Fibroblast of lung (primary cell): ENCODE data around the gene FIBCD1. TPM values are rescaled to one million over a fixed set of nuclear protein-coding genes. Genes with fewer than 3 reads are reported as not detected.

ENCODE experiments used
- DNase-seq, 2 donors: peaks; one replicate each; pipeline versions ENCODE4 v3.0.0 to v3.0.0-alpha.2; 2010; ENCODE audit warnings: low read depth in 2 of 2
- H2AFZ ChIP-seq: 2 replicates; pipeline ENCODE4 v1.5.1; 2012; ENCODE audit warnings: low read length, control low read depth, inconsistent platforms
- H3K27ac ChIP-seq: 2 replicates; pipeline ENCODE4 v1.5.1; 2011; ENCODE audit warnings: low read length, control low read depth; ENCODE audit not compliant: insufficient read depth
- H3K27me3 ChIP-seq: 2 replicates; pipeline ENCODE4 v1.5.1; 2011; ENCODE audit warnings: mild to moderate bottlenecking, low read length; ENCODE audit not compliant: control insufficient read depth, insufficient read depth
- H3K36me3 ChIP-seq: 2 replicates; pipeline ENCODE4 v1.5.1; 2011; ENCODE audit warnings: low read length; ENCODE audit not compliant: control insufficient read depth, insufficient read depth
- H3K4me1 ChIP-seq: 2 replicates; pipeline ENCODE4 v1.5.1; 2011; ENCODE audit warnings: low read length; ENCODE audit not compliant: control insufficient read depth, insufficient read depth; ENCODE audit errors: extremely low read depth
- H3K4me2 ChIP-seq: 2 replicates; pipeline ENCODE4 v1.5.1; 2011; ENCODE audit warnings: low read length, control low read depth; ENCODE audit not compliant: insufficient read depth; ENCODE audit errors: extremely low read depth
- H3K4me3 ChIP-seq, 4 experiments: fragments of 200-600 bp in 1 of 4; sonication (generic) in 1 of 4; replicated peaks in 1 of 4; 2 replicates each; pipeline ENCODE4 v1.5.1; 2011 to 2016; ENCODE audit warnings: low read length in 4 of 4, low read depth in 3 of 4, mild to moderate bottlenecking in 3 of 4, control low read depth in 2 of 4, inconsistent platforms in 1 of 4, mixed read lengths in 1 of 4; ENCODE audit not compliant: insufficient read depth in 1 of 4; ENCODE audit errors: control extremely low read depth in 1 of 4
- H3K79me2 ChIP-seq: 2 replicates; pipeline ENCODE4 v1.5.1; 2012; ENCODE audit warnings: mild to moderate bottlenecking, low read length, inconsistent platforms; ENCODE audit not compliant: control insufficient read depth, insufficient read depth
- H3K9ac ChIP-seq: 2 replicates; pipeline ENCODE4 v1.5.1; 2011; ENCODE audit warnings: mild to moderate bottlenecking, low read length, control low read depth; ENCODE audit not compliant: insufficient read depth
- H3K9me3 ChIP-seq: 2 replicates; pipeline ENCODE4 v1.5.1; 2012; ENCODE audit warnings: low read depth, low read length; ENCODE audit not compliant: control insufficient read depth, insufficient read depth
- H4K20me1 ChIP-seq: 2 replicates; pipeline ENCODE4 v1.5.1; 2011; ENCODE audit warnings: low read length; ENCODE audit not compliant: control insufficient read depth, insufficient read depth; ENCODE audit errors: extremely low read depth
- CTCF ChIP-seq, 2 donors: IDR thresholded peaks in 1 of 2; conservative IDR thresholded peaks in 1 of 2; 1 replicate in 1 of 2; 2 replicates in 1 of 2; pipeline ENCODE4 v1.5.1; 2011 to 2012; ENCODE audit warnings: low read length in 2 of 2, control low read depth in 1 of 2, inconsistent platforms in 1 of 2, low read depth in 1 of 2, mild to moderate bottlenecking in 1 of 2
- EZH2 ChIP-seq: IDR thresholded peaks from 2 replicates; pipeline ENCODE4 v1.5.1; 2012; ENCODE audit warnings: low read length, control low read depth, mild to moderate bottlenecking; ENCODE audit errors: missing control alignments
- polyA plus RNA-seq, 2 donors: library from polyadenylated mRNA; depleted of rRNA in 1 of 2; stranded (reverse) in 1 of 2; unstranded in 1 of 2; fragments of >200 nt; gene quantifications; 2 replicates each; pipeline ENCODE4 v1.2.1, GENCODE V29; 2011 to 2012; ENCODE audit warnings: missing spikeins in 1 of 2
- total RNA-seq: library from RNA; depleted of rRNA; stranded (reverse); fragments of >200 nt; gene quantifications from 2 replicates; pipeline ENCODE4 v1.2.1, GENCODE V29; 2014

Gene FIBCD1
- total and polyA plus RNA-seq, 2 donors (not counting 1 experiment from before 2014, with no cell fraction given), result 7.3 to 28.0 TPM

GRCh38 chr9:130942084-130942483 lies 3.0 kb upstream of the FIBCD1 start:
- H3K27me3 ChIP-seq, result peaks cover 23% of the 10 kb centered on the region
- no peak overlapping the region for H2AFZ ChIP-seq

GRCh38 chr9:130940693-130941576 lies 1.9 kb upstream of the FIBCD1 start:
- no peaks in the 10 kb centered on the region for H3K36me3 ChIP-seq
- no peak overlapping the region for H3K9ac ChIP-seq
- peak; percentile 23 to 31 for DNase-seq
- H3K4me3 ChIP-seq, result no peak overlapping the region
- H4K20me1 ChIP-seq, result no peaks in the 10 kb centered on the region
- peaks cover 23% of the 10 kb centered on the region for H3K27me3 ChIP-seq
- no peaks in the 10 kb centered on the region for H3K9me3 ChIP-seq
- H3K79me2 ChIP-seq, result no peaks in the 10 kb centered on the region
- no peak overlapping the region for H2AFZ ChIP-seq
- peaks cover 15% of the 10 kb centered on the region for H3K4me1 ChIP-seq
- H3K27ac ChIP-seq, result no peak overlapping the region
- H3K4me2 ChIP-seq, result no peak overlapping the region
- peak; percentile 2 for TF ChIP-seq EZH2
- TF ChIP-seq CTCF (conservative IDR thresholded peaks at IDR 0.05 in 1 of 2, IDR thresholded peaks at IDR 0.05 in 1 of 2; ENCODE audit: low read depth in 1 of 2, low read length in 2 of 2), result peak; percentile 70 to 82

More at GRCh38 chr9:130942084-130942483, 3.0 kb upstream of the FIBCD1 start:
- peaks cover 5% of the 10 kb centered on the region for H3K4me1 ChIP-seq
- no peaks in the 10 kb centered on the region for H3K79me2 ChIP-seq
- no peak overlapping the region for H3K27ac ChIP-seq
- no peaks in the 10 kb centered on the region for H3K9me3 ChIP-seq
- DNase-seq, result no peak
- no peak for TF ChIP-seq CTCF (conservative IDR thresholded peaks at IDR 0.05 in 1 of 2, IDR thresholded peaks at IDR 0.05 in 1 of 2; ENCODE audit: low read depth in 1 of 2, low read length in 2 of 2)
- no peak for TF ChIP-seq EZH2
- H3K36me3 ChIP-seq, result no peaks in the 10 kb centered on the region
- H4K20me1 ChIP-seq, result no peaks in the 10 kb centered on the region
- H3K4me3 ChIP-seq, result no peak overlapping the region
- H3K9ac ChIP-seq, result no peak overlapping the region
- H3K4me2 ChIP-seq, result no peak overlapping the region

- Histone ChIP-seq H3K4me2 (no peak overlapping the region), H3K4me3 (no peak overlapping the region), H3K27ac (no peak overlapping the region), H3K9me3 (no peaks in the 10 kb centered on the region), H3K4me1 (peaks cover 24% of the 10 kb centered on the region), H3K27me3 (peaks cover 22% of the 10 kb centered on the region), H3K36me3 (no peaks in the 10 kb centered on the region), H4K20me1 (no peaks in the 10 kb centered on the region), H2AFZ (no peak overlapping the region), H3K79me2 (no peaks in the 10 kb centered on the region), H3K9ac (no peak overlapping the region)
- TF ChIP-seq CTCF (conservative IDR thresholded peaks at IDR 0.05 in 1 of 2, IDR thresholded peaks at IDR 0.05 in 1 of 2; ENCODE audit: low read depth in 1 of 2, low read length in 2 of 2) (no peak), EZH2 (no peak)
- DNase-seq, result no peak
Observed at GRCh38 chr9:130940027-130940549, 1.0 kb upstream of the FIBCD1 start.
